K562 (cell line): Measurements from ENCODE around the gene HELZ2. TPM values are rescaled to one million over a fixed set of nuclear protein-coding genes. Genes with fewer than 3 reads are reported as not detected.

ENCODE experiments used
- ATAC-seq: fragments of 200-7000 bp; cut with Tn5 transposase; 3 replicates; pipeline ENCODE4 v1.9.1; 2020; ENCODE audit warnings: moderate library complexity
- BruUV-seq: library from RNA; stranded (reverse); fragments of 400-500 nt; replicated peaks from 2 replicates; lab custom pipeline; 2021; lab: Mats Ljungman, UMichigan
- CTCF ChIA-PET: fragments of 300-600 bp; formaldehyde crosslinking; extraction: SDS; loops from one replicate; lab custom pipeline; 2021; ENCODE audit warnings: low intra/inter-chr PET ratio; lab: Yijun Ruan, JAX
- POLR2A ChIA-PET: fragments of 300-600, 350-650 bp; sonication (Branson Sonifier 250); formaldehyde crosslinking; extraction: SDS; loops from one replicate; lab custom pipeline; 2021; ENCODE audit warnings: antibody characterized with exemption, inconsistent platforms; lab: Yijun Ruan, JAX
- DNase-seq, 4 experiments: peaks; one replicate each; pipeline versions ENCODE4 v3.0.0 to v3.0.0-alpha.2; 2011 to 2018; ENCODE audit warnings: low spot score in 3 of 4, mixed read lengths in 3 of 4; ENCODE audit errors: extremely low read depth in 1 of 4
- FAIRE-seq: peaks from 2 replicates; lab custom pipeline; 2011; peaks lifted over from hg19 to GRCh38; lab: Jason Lieb, UNC
- H2AFZ ChIP-seq: 2 replicates; pipeline ENCODE4 v1.6.0; 2011; ENCODE audit warnings: low read depth, low read length, control low read depth, inconsistent platforms
- H3K27ac ChIP-seq: fragments of 200-600 bp; 3 replicates; pipeline ENCODE4 v1.8.0; 2011; ENCODE audit warnings: low read depth, mild to moderate bottlenecking, control low read depth, inconsistent platforms, low read length, moderate library complexity, mixed read lengths; ENCODE audit errors: extremely low read depth
- H3K27me3 ChIP-seq, 2 experiments: fragments of 300-600 bp in 1 of 2; 2 replicates in 1 of 2; 3 replicates in 1 of 2; pipeline versions ENCODE4 v1.6.0 to v1.8.0; 2011; ENCODE audit warnings: inconsistent platforms in 2 of 2, low read length in 2 of 2, mild to moderate bottlenecking in 1 of 2, mixed read lengths in 1 of 2, moderate library complexity in 1 of 2; ENCODE audit not compliant: control insufficient read depth in 2 of 2, insufficient read depth in 2 of 2
- H3K36me3 ChIP-seq: fragments of 300-600 bp; 3 replicates; pipeline ENCODE4 v1.8.0; 2011; ENCODE audit warnings: mild to moderate bottlenecking, low read length, inconsistent platforms; ENCODE audit not compliant: control insufficient read depth, insufficient read depth
- H3K4me1 ChIP-seq, 2 experiments: fragments of 200-600 bp in 1 of 2; replicated peaks in 1 of 2; 2 replicates in 1 of 2; 3 replicates in 1 of 2; pipeline versions ENCODE4 v1.5.1 to v1.8.0; 2011; ENCODE audit warnings: inconsistent platforms in 2 of 2, low read length in 2 of 2, mild to moderate bottlenecking in 1 of 2, mixed read lengths in 1 of 2, moderate library complexity in 1 of 2; ENCODE audit not compliant: control insufficient read depth in 2 of 2, insufficient read depth in 2 of 2
- H3K4me2 ChIP-seq: 2 replicates; pipeline ENCODE4 v1.6.1; 2011; ENCODE audit warnings: low read length, control low read depth, inconsistent platforms, mixed read lengths; ENCODE audit not compliant: insufficient read depth
- H3K4me3 ChIP-seq: fragments of 200-600 bp; sonication (generic), shearing (Covaris generic); 2 replicates; pipeline ENCODE4 v1.5.1; 2016; ENCODE audit warnings: control low read depth, inconsistent platforms
- H3K79me2 ChIP-seq: fragments of 200-600 bp; 3 replicates; pipeline ENCODE4 v1.8.0; 2011; ENCODE audit warnings: low read length, inconsistent platforms; ENCODE audit not compliant: control insufficient read depth, insufficient read depth
- H3K9ac ChIP-seq, 2 experiments: 2 replicates each; pipeline versions ENCODE4 v1.6.0 to v1.6.1; 2011; ENCODE audit warnings: low read depth in 2 of 2, low read length in 2 of 2, control low read depth in 1 of 2, inconsistent platforms in 1 of 2, mild to moderate bottlenecking in 1 of 2, mixed read lengths in 1 of 2; ENCODE audit not compliant: insufficient read depth in 1 of 2
- H3K9me1 ChIP-seq: one replicate; pipeline ENCODE4 v1.6.0; 2011; ENCODE audit warnings: inconsistent platforms, mild to moderate bottlenecking, low read length, moderate library complexity; ENCODE audit not compliant: control insufficient read depth, insufficient read depth
- H3K9me3 ChIP-seq: replicated peaks from 2 replicates; pipeline ENCODE4 v1.5.1; 2011; ENCODE audit warnings: low read depth, low read length, inconsistent platforms; ENCODE audit not compliant: control insufficient read depth, insufficient read depth
- H4K20me1 ChIP-seq: replicated peaks from 2 replicates; pipeline ENCODE4 v1.6.1; 2011; ENCODE audit warnings: low read length, inconsistent platforms, mixed read lengths; ENCODE audit not compliant: control insufficient read depth, insufficient read depth
- CREB3 ChIP-seq: fragments of 450-650 bp; conservative IDR thresholded peaks from 2 replicates; pipeline ENCODE4 v1.6.1; 2016; ENCODE audit warnings: missing genetic modification characterization, low read depth, mild to moderate bottlenecking, missing compliant biosample characterization, moderate library complexity
- CTCFL ChIP-seq: IDR thresholded peaks from 2 replicates; pipeline ENCODE4 v1.6.1; 2011; ENCODE audit warnings: borderline replicate concordance, low read depth, mild to moderate bottlenecking, moderate library complexity, low read length; ENCODE audit not compliant: insufficient read depth, poor library complexity, severe bottlenecking
- VEZF1 ChIP-seq: fragments of 200-800 bp; sonication (Bioruptor generic); IDR thresholded peaks from 2 replicates; pipeline ENCODE4 v1.6.1; 2017; ENCODE audit warnings: missing genetic modification characterization, missing compliant biosample characterization
- ZKSCAN1 ChIP-seq: fragments of 150-350 bp; IDR thresholded peaks from 2 replicates; pipeline ENCODE4 v1.6.1; 2016; ENCODE audit warnings: low read depth, low read length
- WGBS: fragments of 100-300 bp; shearing (Covaris generic); methylation state at CpG from one replicate; pipeline ENCODE4 v1.1.6; 2016; ENCODE audit warnings: low coverage, mixed read lengths; ENCODE audit not compliant: insufficient coverage; ENCODE audit errors: missing lambda C conversion rate; 5-methylcytosine and 5-hydroxymethylcytosine counted together
- in situ Hi-C: fragments of 300-500 bp; cut with MboI; formaldehyde crosslinking; loops from 4 replicates; pipeline ENCODE4 v1.15.0; 2018; ENCODE audit warnings: inconsistent platforms, mixed read lengths
- intact Hi-C: fragments of 100-400 bp; cut with micrococcal nuclease; formaldehyde crosslinking; loops from 2 replicates; pipeline ENCODE4 v1.14.2; 2022
- polyA plus RNA-seq, 8 experiments: library from polyadenylated mRNA; depleted of rRNA in 4 of 8; stranded (reverse) in 5 of 8; unstranded in 3 of 8; fragments of >200 nt; fragmentation: Nextera tagmentation in 2 of 8; fragmentation: Illumina TruSeq in 1 of 8; extraction: Ambion mirVana in 2 of 8; extraction: Trizol in 1 of 8; gene quantifications; 2 replicates each; pipeline versions ENCODE4 v1.2.1 to v1.2.3, GENCODE V29; 2011 to 2014; ENCODE audit warnings: inconsistent platforms in 1 of 8, missing spikeins in 1 of 8
- total RNA-seq, 7 experiments: library from RNA; depleted of rRNA in 6 of 7; stranded (reverse); fragments of >200 nt in 6 of 7; fragmentation: Illumina TruSeq in 2 of 7; extraction: Trizol in 2 of 7; gene quantifications; 2 replicates each; pipeline versions ENCODE4 v1.2.1 to v1.2.3, GENCODE V29; 2011 to 2021; ENCODE audit warnings: low replicate concordance in 1 of 7
- TF ChIP-seq, protein P1 (sequence below), 3 experiments: IDR thresholded peaks in 2 of 3; conservative IDR thresholded peaks in 1 of 3; 2 replicates each; pipeline ENCODE4 v1.5.1; 2011 to 2012; ENCODE audit warnings: low read length in 3 of 3, mild to moderate bottlenecking in 3 of 3, control low read depth in 2 of 3, improper control_type of control experiment in 1 of 3, inconsistent platforms in 1 of 3, low read depth in 1 of 3, mixed read lengths in 1 of 3, moderate library complexity in 1 of 3; ENCODE audit not compliant: insufficient read depth in 2 of 3
- TF ChIP-seq, protein P2 (sequence below): conservative IDR thresholded peaks from 2 replicates; pipeline ENCODE4 v1.6.1; 2011; ENCODE audit warnings: low read depth, mild to moderate bottlenecking, low read length; ENCODE audit not compliant: control insufficient read depth

Gene HELZ2
- total and polyA plus RNA-seq, 9 of the 15 experiments (the other 6 are each of a cell fraction or from before 2014, with no cell fraction given), result 0.03 to 7.8 (median 2.9) TPM; not detected in 1

DNA sequence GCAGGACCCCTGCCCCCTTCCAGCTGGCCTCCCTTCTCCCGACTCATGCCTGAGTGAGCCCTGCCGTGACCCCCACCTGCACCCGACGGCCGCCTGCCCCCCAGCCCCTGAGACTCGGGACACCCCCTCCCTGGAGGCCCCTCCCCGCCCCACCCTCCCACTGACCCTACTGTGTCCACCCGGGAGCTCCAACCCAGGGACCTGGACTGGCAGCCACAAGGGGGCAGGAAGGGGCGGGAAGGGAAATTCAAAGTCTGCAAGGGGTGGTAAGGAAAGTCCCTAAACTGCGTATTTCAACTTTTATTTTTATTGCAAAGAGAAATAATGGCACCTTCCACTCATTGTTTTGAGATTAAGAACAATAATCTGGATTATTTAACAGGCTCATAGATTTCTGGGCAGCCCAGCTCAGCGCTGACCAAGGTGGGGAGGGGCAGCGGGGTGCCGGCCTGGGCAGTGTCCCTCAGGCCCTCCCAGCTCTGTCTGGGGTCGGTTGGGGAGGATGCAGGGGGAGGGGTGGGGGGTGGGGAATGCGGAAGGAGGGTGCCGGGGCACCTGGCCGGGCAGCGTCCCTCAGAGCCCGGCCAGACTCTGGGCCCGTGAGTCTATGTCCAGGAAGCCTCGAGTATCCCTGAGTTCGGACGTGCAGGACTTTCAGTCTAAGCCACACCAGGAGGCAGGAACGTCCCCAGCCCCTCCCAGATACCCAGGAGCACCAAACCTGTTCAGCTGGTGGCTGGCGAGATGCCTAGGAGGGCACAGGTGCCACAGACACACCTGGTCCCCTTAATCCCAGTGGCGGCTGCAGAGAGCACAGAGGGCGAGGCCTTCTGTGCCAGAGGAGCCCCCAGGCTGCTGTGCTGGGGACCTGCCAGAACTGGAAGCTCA is 35.6 kb downstream of the HELZ2 start:
- no peaks in the 10 kb centered on the region for H3K9me3 ChIP-seq
- POLR2A ChIA-PET, result interaction anchor here (0.5 to 1.3 kb wide), 10 partner anchors 10 to 442 kb away, joined by 3 to 5 read pairs (median 3); partner anchors contain the start of genes DNAJC5 and PRPF6
- H3K79me2 ChIP-seq, result no peaks in the 10 kb centered on the region
- no peak overlapping the region for H3K27ac ChIP-seq
- no TSS peak for BruUV-seq
- H3K9me1 ChIP-seq, result no peaks in the 10 kb centered on the region
- FAIRE-seq (peak; percentile 87), DNase-seq (peak in 2 of 4 experiments; percentile 74 to 89), ATAC-seq (peak; percentile 80)
- no peak overlapping the region for H3K4me3 ChIP-seq
- WGBS, result 53% methylated on average over 15 of the region's 27 CpGs
- H3K36me3 ChIP-seq, result no peaks in the 10 kb centered on the region
- peak overlapping the region; percentile 92; the same call in 1 of the 2 replicates for H2AFZ ChIP-seq
- H3K27me3 ChIP-seq, result peaks cover 0 to 26% of the 10 kb centered on the region in 2 experiments; a peak in 2 of 5 replicates
- H3K9ac ChIP-seq, result peak overlapping the region in 1 of 2 experiments; percentile 86; a peak in 2 of 4 replicates
- CTCF ChIA-PET, result interaction anchor here (0.6 to 3.4 kb wide), 6 partner anchors 272 to 747 kb away, joined by 3 to 25 read pairs (median 4); no protein-coding TSS in a partner anchor
- H3K4me2 ChIP-seq, result peak overlapping the region; percentile 53
- H3K4me1 ChIP-seq, result peaks cover 6 to 94% of the 10 kb centered on the region in 2 experiments; a peak in 4 of 5 replicates
- peaks cover 3% of the 10 kb centered on the region for H4K20me1 ChIP-seq
- in situ Hi-C loops (no loop called here), intact Hi-C loops (loop anchor here (2.0 to 10.0 kb wide), 4 partner anchors 116 to 499 kb away; partner anchors contain the start of genes ARFRP1, C20orf204, RTEL1 and STMN3)
- peak; percentile 80 for TF ChIP-seq VEZF1 (CRISPR knock-in tag)
- 0 out of 2 replicates have a peak, but pooled peaks have one; percentile 3 for TF ChIP-seq ZKSCAN1
- TF ChIP-seq, protein P1, sequence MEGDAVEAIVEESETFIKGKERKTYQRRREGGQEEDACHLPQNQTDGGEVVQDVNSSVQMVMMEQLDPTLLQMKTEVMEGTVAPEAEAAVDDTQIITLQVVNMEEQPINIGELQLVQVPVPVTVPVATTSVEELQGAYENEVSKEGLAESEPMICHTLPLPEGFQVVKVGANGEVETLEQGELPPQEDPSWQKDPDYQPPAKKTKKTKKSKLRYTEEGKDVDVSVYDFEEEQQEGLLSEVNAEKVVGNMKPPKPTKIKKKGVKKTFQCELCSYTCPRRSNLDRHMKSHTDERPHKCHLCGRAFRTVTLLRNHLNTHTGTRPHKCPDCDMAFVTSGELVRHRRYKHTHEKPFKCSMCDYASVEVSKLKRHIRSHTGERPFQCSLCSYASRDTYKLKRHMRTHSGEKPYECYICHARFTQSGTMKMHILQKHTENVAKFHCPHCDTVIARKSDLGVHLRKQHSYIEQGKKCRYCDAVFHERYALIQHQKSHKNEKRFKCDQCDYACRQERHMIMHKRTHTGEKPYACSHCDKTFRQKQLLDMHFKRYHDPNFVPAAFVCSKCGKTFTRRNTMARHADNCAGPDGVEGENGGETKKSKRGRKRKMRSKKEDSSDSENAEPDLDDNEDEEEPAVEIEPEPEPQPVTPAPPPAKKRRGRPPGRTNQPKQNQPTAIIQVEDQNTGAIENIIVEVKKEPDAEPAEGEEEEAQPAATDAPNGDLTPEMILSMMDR (IDR thresholded peaks at IDR 0.05 in 2 of 3, conservative IDR thresholded peaks at IDR 0.05 in 1 of 3; ENCODE audit: insufficient read depth in 2 of 3, low read depth in 1 of 3, low read length in 3 of 3), result peak in 2 of 3 experiments; percentile 22 to 41; a peak in 3 of 6 replicates
- TF ChIP-seq, protein P2, sequence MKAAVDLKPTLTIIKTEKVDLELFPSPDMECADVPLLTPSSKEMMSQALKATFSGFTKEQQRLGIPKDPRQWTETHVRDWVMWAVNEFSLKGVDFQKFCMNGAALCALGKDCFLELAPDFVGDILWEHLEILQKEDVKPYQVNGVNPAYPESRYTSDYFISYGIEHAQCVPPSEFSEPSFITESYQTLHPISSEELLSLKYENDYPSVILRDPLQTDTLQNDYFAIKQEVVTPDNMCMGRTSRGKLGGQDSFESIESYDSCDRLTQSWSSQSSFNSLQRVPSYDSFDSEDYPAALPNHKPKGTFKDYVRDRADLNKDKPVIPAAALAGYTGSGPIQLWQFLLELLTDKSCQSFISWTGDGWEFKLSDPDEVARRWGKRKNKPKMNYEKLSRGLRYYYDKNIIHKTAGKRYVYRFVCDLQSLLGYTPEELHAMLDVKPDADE, result 0 out of 2 replicates have a peak, but pooled peaks have one; percentile 24
- TF ChIP-seq CREB3 (tag), result no peak
- TF ChIP-seq CTCFL, result peak; percentile 76
